ENCODE measurements around the gene COL18A1.

The COL18A1 gene

GRCh38 chr21:45408801-45409261 is 3.9 kb downstream of the COL18A1 start:
- ChIA-PET CTCF (no interaction called here), POLR2A (no interaction called here)
- TF ChIP-seq BHLHE40 (IDR thresholded peaks at IDR 0.05; ENCODE audit: borderline replicate concordance) (no peak), TARDBP (IDR thresholded peaks at IDR 0.05) (no peak), CTBP1 (IDR thresholded peaks at IDR 0.05; ENCODE audit: borderline replicate concordance) (no peak), SUZ12 (IDR thresholded peaks at IDR 0.05) (no peak), LEF1 (IDR thresholded peaks at IDR 0.05; ENCODE audit: borderline replicate concordance) (no peak), ARNT (IDR thresholded peaks at IDR 0.05) (no peak), FOXA1 (IDR thresholded peaks at IDR 0.05) (no peak), ZNF384 (IDR thresholded peaks at IDR 0.05) (no peak), SP1 (IDR thresholded peaks at IDR 0.05) (no peak), FOXK2 (IDR thresholded peaks at IDR 0.05) (no peak), NFRKB (IDR thresholded peaks at IDR 0.05) (no peak), L3MBTL2 (conservative IDR thresholded peaks at IDR 0.05) (no peak), ELF4 (IDR thresholded peaks at IDR 0.05) (no peak), HDGF (IDR thresholded peaks at IDR 0.05; ENCODE audit: borderline replicate concordance) (no peak), FOXM1 (IDR thresholded peaks at IDR 0.05; ENCODE audit: borderline replicate concordance) (no peak)
- TF ChIP-seq, protein P1, sequence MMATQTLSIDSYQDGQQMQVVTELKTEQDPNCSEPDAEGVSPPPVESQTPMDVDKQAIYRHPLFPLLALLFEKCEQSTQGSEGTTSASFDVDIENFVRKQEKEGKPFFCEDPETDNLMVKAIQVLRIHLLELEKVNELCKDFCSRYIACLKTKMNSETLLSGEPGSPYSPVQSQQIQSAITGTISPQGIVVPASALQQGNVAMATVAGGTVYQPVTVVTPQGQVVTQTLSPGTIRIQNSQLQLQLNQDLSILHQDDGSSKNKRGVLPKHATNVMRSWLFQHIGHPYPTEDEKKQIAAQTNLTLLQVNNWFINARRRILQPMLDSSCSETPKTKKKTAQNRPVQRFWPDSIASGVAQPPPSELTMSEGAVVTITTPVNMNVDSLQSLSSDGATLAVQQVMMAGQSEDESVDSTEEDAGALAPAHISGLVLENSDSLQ (IDR thresholded peaks at IDR 0.05), result no peak
- DNase-seq (ENCODE audit: extremely low spot score), result no peak

- TF ChIP-seq CTBP1 (IDR thresholded peaks at IDR 0.05; ENCODE audit: borderline replicate concordance) (no peak), ARNT (IDR thresholded peaks at IDR 0.05) (no peak), L3MBTL2 (conservative IDR thresholded peaks at IDR 0.05) (no peak), BHLHE40 (IDR thresholded peaks at IDR 0.05; ENCODE audit: borderline replicate concordance) (no peak), HDGF (IDR thresholded peaks at IDR 0.05; ENCODE audit: borderline replicate concordance) (no peak), NFRKB (IDR thresholded peaks at IDR 0.05) (no peak), FOXK2 (IDR thresholded peaks at IDR 0.05) (no peak), ELF4 (IDR thresholded peaks at IDR 0.05) (no peak), FOXA1 (IDR thresholded peaks at IDR 0.05) (no peak), FOXM1 (IDR thresholded peaks at IDR 0.05; ENCODE audit: borderline replicate concordance) (no peak), SP1 (IDR thresholded peaks at IDR 0.05) (no peak)
- TF ChIP-seq, protein P1 (IDR thresholded peaks at IDR 0.05), result no peak
- POLR2A ChIA-PET, result no interaction called here
- no peak for DNase-seq (ENCODE audit: extremely low spot score)
- CTCF ChIA-PET, result no interaction called here
Observed at GRCh38 chr21:45409466-45410150, 4.6 kb downstream of the COL18A1 start.

GRCh38 chr21:45410151-45410864 is 5.3 kb downstream of the COL18A1 start:
- ChIA-PET POLR2A (no interaction called here), CTCF (no interaction called here)
- no peak for DNase-seq (ENCODE audit: extremely low spot score)
- TF ChIP-seq ARNT (IDR thresholded peaks at IDR 0.05) (no peak), BHLHE40 (IDR thresholded peaks at IDR 0.05; ENCODE audit: borderline replicate concordance) (no peak), ELF4 (IDR thresholded peaks at IDR 0.05) (no peak), HDGF (IDR thresholded peaks at IDR 0.05; ENCODE audit: borderline replicate concordance) (no peak), L3MBTL2 (conservative IDR thresholded peaks at IDR 0.05) (no peak), NFRKB (IDR thresholded peaks at IDR 0.05) (no peak), FOXK2 (IDR thresholded peaks at IDR 0.05) (no peak), SUZ12 (IDR thresholded peaks at IDR 0.05) (no peak), ZNF384 (IDR thresholded peaks at IDR 0.05) (no peak), SP1 (IDR thresholded peaks at IDR 0.05) (no peak), FOXM1 (IDR thresholded peaks at IDR 0.05; ENCODE audit: borderline replicate concordance) (no peak), FOXA1 (IDR thresholded peaks at IDR 0.05) (no peak), CTBP1 (IDR thresholded peaks at IDR 0.05; ENCODE audit: borderline replicate concordance) (no peak), TARDBP (IDR thresholded peaks at IDR 0.05) (no peak), LEF1 (IDR thresholded peaks at IDR 0.05; ENCODE audit: borderline replicate concordance) (no peak)
- TF ChIP-seq, protein P1 (IDR thresholded peaks at IDR 0.05), result no peak

DNA sequence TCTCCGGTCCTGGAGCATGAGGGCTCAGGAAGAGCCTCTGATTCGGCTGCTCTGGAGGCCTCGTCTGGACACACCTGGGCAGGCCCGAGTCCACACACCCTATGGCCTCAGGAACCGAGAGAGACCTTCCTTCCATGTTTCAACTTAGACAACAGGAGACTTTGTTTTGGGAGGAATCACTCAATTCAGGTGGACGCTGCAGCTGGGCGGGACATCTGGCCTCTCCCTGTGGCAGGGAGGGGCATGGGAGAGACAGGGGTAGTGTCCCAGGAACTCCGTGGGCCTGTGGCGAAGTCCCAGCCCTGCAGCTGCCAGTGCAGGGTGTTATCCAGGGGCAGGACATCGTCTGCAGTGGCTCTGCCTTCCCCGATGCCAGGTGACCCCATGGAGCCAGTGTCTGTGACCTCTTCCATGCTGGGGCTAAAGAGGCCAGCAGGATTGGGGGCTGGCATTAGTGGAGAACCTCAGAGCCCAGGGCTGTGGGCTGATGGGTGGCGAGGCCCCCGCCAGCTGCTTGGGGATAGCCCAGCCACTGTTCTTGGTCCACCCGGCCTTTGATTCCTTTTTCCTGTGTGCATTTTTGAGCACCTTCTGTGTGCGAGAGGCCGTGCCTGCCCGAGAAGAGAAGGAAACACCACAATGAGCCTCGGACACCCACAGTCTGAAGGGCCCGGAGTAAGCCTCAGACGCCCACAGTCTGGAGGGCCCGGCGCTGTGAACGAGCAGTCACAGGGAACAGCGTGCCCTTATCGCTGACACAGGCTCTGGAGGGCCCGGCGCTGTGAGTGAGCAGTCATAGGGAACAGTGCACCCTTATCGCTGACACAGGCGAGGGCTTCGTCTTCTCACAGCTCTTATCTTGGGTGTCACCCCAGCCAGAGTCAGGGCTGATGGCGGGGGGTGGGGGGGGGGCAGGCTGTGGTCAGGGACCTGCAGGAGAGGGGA is 6.2 kb downstream of the COL18A1 start:
- ChIA-PET POLR2A (no interaction called here), CTCF (no interaction called here)
- no peak for DNase-seq (ENCODE audit: extremely low spot score)
- TF ChIP-seq TARDBP (IDR thresholded peaks at IDR 0.05) (no peak), ELF4 (IDR thresholded peaks at IDR 0.05) (no peak), HDGF (IDR thresholded peaks at IDR 0.05; ENCODE audit: borderline replicate concordance) (no peak), L3MBTL2 (conservative IDR thresholded peaks at IDR 0.05) (no peak), FOXA1 (IDR thresholded peaks at IDR 0.05) (no peak), BHLHE40 (IDR thresholded peaks at IDR 0.05; ENCODE audit: borderline replicate concordance) (no peak), SUZ12 (IDR thresholded peaks at IDR 0.05) (no peak), CTBP1 (IDR thresholded peaks at IDR 0.05; ENCODE audit: borderline replicate concordance) (no peak), ARNT (IDR thresholded peaks at IDR 0.05) (no peak), SP1 (IDR thresholded peaks at IDR 0.05) (no peak), NFRKB (IDR thresholded peaks at IDR 0.05) (no peak), FOXK2 (IDR thresholded peaks at IDR 0.05) (no peak)

- no peak for DNase-seq (ENCODE audit: extremely low spot score)
- CTCF ChIA-PET, result no interaction called here
- TF ChIP-seq BHLHE40 (IDR thresholded peaks at IDR 0.05; ENCODE audit: borderline replicate concordance) (no peak), ELF4 (IDR thresholded peaks at IDR 0.05) (no peak)
- POLR2A ChIA-PET, result no interaction called here
Observed at GRCh38 chr21:45411810-45412206, 6.8 kb downstream of the COL18A1 start.

All from HEK293T (cell line).